GM19324 (cell line): Measurements from ENCODE around the gene DSG4.

Experiments used
- ATAC-seq: cut with Tn5 transposase; IDR thresholded peaks from one replicate; pipeline ENCODE4 v1.9.1; 2021; ENCODE audit warnings: mild to moderate bottlenecking, moderate library complexity; ENCODE audit not compliant: unreplicated experiment, low FRiP score

DSG4 gene

DNA sequence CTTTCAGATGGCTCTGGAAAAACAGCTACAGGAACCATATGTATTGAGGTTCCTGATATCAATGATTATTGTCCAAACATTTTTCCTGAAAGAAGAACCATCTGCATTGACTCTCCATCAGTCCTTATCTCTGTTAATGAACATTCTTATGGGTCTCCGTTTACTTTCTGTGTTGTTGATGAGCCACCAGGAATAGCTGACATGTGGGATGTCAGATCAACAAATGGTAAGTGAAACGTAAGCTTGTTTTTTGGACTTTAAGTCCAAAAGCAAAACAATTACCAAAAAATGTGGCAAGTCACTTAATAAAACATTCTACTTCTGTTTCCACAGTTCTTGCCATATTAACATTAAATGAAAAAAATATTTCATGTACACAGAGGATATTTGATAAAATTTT is 26.8 kb downstream of the DSG4 start:
- no peak for ATAC-seq

DNA sequence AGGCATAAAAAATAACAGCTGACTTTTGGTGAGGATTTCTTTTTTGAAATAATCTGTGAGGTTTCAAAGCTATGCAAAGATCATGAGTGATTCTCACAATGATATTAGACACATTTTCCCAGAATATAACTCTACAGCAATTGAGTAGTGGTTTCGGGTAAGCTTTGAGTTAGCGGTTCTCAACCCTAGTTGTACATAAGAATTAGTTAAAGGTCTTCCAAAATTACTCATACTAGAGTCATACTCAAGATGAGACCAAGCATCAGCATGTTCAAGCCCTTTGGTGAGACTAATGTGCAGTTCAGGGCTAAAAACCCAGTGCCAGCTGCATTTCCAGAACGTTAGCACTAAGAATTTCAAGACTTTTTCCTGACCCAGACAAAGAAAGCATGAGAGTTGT is 31.1 kb downstream of the DSG4 start:
- ATAC-seq, result no peak

DNA sequence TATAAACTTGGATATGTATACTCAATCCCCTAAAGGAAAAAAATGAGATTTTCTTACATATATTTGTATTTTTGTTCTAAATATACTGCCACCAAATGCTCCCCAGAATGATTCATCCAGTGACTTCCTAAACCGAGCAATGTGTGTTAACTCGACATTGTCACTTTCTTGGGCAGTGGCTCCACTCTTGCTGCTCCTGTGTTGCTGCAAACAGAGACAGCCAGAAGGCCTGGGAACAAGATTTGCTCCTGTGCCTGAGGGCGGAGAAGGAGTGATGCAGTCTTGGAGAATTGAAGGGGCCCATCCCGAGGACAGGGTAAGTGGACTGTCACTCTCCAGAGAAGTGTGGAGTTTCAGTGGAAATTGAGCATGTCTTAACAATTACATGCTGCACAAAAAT is 32.7 kb downstream of the DSG4 start:
- ATAC-seq, result no peak

GRCh38 chr18:31410716-31411483 is 34.3 kb downstream of the DSG4 start:
- ATAC-seq, result no peak

GRCh38 chr18:31413137-31413536 is 36.6 kb downstream of the DSG4 start:
- no peak for ATAC-seq

GRCh38 chr18:31417850-31418249 is 41.3 kb downstream of the DSG4 start:
- ATAC-seq, result no peak

GRCh38 chr18:31419457-31419932 is 42.9 kb downstream of the DSG4 start:
- ATAC-seq, result no peak

DNA sequence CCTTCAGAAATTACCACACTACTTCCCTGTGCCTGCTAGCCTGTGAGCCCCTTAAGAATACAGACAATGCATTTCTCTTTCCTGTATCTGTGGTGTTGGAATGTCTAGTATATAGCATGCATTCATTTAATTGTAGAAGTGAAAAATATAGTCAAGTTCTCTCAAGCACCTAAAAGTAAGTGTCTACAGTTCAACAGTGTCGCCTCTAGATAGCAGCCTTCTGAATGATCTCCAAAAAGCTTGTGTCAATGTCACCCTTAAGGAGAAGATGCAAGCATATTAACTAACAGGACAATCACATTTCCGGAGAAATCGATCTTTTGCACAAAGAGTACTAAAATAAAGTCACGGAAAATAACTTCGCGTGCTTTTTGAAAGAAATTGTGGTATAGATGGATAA is 43.5 kb downstream of the DSG4 start:
- ATAC-seq, result no peak

- no peak for ATAC-seq
Observed at GRCh38 chr18:31420524-31420923, 43.9 kb downstream of the DSG4 start.

GRCh38 chr18:31424383-31424988 is 47.9 kb downstream of the DSG4 start:
- no peak for ATAC-seq

DNA sequence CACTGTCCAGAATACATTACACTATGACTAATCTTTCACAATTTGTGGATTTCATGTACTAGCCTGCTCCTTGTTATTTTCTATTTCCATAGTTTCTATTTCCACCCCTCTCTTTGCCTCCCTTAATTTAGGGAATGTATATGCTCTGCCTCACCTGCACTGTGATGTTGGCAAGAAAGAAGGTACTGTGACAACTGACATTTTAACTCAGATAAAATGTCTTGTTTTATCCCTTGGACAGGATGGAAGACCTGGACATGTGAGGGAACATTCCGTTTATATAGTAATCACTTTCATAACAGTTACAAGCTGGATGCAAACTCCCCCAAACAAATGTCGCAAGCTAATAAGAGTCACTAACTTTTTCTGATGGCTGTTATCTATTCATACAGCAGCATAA is 49.4 kb downstream of the DSG4 start:
- ATAC-seq, result no peak

DNA sequence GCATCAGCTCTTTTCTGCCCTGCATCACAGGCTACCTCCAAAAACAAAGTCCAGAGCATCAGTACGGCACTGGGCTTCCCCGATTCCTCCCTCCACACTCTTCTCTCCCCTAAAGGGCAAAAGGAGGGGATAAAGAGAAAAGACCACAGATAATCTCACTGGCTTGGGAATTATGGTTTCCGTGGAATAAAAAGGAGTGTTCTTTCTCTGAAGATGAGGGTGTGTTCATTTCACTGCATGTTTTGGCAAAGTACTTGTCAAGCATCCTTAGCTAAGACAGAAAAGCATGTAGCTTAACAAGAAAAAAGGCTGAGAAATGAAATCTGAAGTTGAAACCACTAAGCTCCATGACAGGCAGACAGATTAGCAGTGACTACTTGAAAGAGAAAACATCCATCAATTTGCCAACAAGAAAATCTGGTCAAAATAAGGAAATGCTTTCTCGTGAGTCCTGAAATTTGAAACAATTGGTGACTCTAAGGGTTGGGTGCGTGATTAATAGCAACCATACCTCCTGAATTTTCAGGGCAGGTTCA is 50.4 kb downstream of the DSG4 start:
- no peak for ATAC-seq

GRCh38 chr18:31428211-31428610 is 51.6 kb downstream of the DSG4 start:
- no peak for ATAC-seq

DNA sequence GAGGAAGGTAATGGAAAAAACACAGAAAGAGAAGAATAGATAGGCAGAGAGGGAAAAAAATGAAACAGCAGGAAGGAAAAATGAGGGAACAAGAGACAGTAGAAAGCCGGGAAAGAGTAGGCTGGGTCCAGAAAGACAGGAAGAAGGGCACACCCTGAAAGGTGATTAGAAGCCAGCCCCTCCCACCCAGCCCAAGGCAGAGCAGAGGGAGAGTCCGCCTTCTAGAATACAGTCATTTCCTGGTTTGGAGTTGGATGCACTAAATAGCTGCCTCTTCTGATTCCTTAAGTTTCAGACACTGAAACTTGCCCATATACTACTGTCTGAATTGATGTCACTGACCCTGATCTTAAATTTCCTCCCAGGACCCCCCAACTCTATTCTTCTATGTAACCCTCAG is 53.0 kb downstream of the DSG4 start:
- no peak for ATAC-seq

- no peak for ATAC-seq
Observed at GRCh38 chr18:31430072-31430471, 53.5 kb downstream of the DSG4 start.

DNA sequence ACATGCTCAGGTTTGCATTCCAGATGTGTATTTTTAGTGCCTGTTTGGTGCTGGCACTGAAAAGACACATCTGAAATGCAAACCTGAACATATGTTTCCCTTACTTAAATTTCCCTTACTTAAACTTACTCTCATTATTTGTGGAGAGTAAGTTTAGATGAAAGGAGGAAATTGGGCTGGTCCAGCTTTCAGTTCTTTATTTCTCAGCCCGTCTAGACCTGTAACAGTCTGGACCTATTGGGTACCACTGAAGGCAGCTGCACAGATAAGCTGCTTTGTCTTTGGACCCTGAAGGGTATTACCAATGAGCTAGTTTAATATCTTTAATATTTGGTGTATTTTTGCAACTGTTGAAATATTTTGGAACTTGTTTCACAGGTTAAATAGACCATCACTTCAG is 54.0 kb downstream of the DSG4 start:
- no peak for ATAC-seq

DNA sequence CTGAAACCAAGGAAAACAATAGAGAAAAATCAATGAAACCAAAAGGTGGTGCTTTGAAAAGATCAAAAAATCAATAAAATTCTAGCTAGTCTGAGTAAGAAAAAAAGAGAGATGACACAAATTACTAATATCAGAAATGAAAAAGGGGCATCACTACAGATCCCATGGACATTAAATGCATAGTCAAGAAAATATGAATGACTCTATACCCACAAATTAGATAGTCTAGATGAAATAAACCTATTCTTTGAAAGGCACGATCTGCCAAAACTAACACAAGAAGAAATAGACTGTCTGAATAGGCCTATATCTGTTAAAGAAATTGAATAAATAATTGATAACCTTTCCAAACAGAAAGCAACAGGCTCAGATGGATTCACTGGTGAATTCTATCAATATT is 55.7 kb downstream of the DSG4 start:
- no peak for ATAC-seq

DNA sequence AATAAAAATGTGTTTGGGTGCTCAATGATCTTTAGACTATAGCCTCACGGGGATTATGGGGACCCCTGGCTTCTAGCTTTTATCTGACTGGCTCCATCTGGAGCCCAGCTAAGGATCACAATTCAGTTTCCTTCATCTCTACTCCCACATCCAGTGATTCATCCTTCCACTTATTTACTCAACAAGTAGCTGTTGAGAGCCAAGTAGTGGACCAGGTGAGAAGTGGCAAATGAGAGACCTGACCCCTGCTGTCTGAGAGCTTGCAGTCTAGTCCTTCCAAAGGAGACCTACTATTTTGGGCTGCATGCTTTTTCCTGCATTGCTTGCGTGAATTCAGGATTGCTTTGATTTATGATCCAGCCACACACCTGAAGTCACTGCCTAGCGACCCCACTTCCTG is 60.2 kb downstream of the DSG4 start:
- ATAC-seq, result no peak

GRCh38 chr18:31438402-31438801 is 61.8 kb downstream of the DSG4 start:
- no peak for ATAC-seq

DNA sequence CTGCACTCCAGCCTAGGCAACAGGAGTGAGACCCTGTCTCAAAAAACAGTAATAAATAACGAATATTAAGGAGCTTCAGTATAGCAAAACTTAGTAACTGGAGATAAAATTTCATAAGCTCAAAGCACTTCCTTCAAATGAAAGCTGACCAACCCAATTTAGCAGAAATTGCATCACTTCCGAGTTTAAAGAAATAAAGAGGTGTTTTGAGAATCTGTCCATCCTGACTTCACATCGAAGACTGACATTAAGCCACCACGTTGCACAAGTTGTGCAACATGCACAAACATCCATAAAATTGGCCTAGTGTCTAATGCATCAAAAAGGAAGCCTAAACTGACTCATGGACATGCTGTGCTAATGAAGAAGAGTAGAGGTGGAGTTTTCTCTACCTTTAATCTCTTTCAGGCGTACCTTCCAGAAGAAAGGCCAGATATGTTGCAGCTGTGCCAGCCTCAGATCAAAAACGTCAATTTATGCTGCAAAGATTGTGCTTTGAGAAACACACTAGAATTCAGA is 63.3 kb downstream of the DSG4 start:
- no peak for ATAC-seq

DNA sequence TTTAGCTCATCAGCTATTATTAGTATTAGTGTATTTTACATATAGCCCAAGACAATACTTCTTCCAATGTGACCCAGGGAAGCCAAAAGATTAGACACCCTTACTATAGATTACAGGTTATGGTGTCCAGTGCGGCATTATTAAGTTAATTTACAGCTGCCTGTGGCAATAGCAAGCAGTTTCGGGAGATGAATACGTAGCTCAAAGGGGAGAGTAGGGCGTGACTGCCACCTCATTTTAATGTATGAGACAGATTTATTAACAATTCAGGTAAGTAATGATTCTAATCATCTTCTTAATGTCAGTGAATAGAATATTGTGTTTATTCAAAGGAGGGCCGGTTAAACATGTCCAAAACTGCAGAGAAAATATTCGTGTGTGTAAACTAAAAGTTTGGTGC is 64.2 kb downstream of the DSG4 start:
- ATAC-seq, result no peak

DNA sequence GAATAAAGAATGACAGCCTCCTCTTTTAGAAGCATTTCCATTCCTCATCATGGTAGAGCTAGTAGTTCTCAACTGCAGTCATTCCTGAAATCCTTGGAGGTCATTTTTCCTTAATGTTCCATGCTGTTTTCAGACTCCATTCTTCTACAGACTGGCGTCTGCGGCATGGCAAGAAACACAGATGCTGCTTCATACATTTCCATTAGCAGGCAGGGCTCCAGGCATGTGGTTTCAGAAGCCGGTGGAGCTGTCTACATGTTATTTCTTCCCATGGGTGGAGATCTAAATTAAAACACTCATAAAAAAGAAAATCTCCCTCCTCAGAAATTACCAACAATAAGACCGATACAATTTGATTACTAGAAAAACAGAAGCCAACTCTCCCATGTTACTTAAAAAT is 64.9 kb downstream of the DSG4 start:
- no peak for ATAC-seq
